Adipocyte (in vitro differentiated cells): Measurements from ENCODE around the gene MRPL52.
"Not testable (repeated sequence)": the region's sequence is repeated elsewhere in the genome, so short reads cannot be mapped to it uniquely, and the experiment has no call there.

ENCODE experiments used
- DNase-seq: peaks from one replicate; pipeline ENCODE4 v3.0.0-alpha.2; 2015; ENCODE audit warnings: low read depth
- H3K27me3 ChIP-seq: replicated peaks from 2 replicates; pipeline ENCODE4 v1.7.0; 2013; ENCODE audit warnings: mild to moderate bottlenecking, low read length, moderate library complexity; ENCODE audit not compliant: control insufficient read depth, insufficient read depth
- H3K36me3 ChIP-seq: 2 replicates; pipeline ENCODE4 v1.7.0; 2013; ENCODE audit warnings: low read length, mild to moderate bottlenecking, moderate library complexity; ENCODE audit not compliant: control insufficient read depth, insufficient read depth, severe bottlenecking
- H3K4me1 ChIP-seq: 2 replicates; pipeline ENCODE4 v1.7.0; 2013; ENCODE audit warnings: mild to moderate bottlenecking, low read length, moderate library complexity; ENCODE audit not compliant: control insufficient read depth, insufficient read depth
- H3K4me3 ChIP-seq: 2 replicates; pipeline ENCODE4 v1.7.0; 2013; ENCODE audit warnings: mild to moderate bottlenecking, low read length, moderate library complexity
- H3K9ac ChIP-seq: 2 replicates; pipeline ENCODE4 v1.7.0; 2013; ENCODE audit warnings: mild to moderate bottlenecking, low read length, moderate library complexity
- H3K9me3 ChIP-seq: 2 replicates; pipeline ENCODE4 v1.7.0; 2013; ENCODE audit warnings: mild to moderate bottlenecking, low read length, moderate library complexity; ENCODE audit not compliant: control insufficient read depth

MRPL52 gene

GRCh38 chr14:22797017-22797917, 32.4 kb upstream of the MRPL52 start:
- H3K4me1 ChIP-seq, result peaks cover 10% of the 10 kb centered on the region
- no peaks in the 10 kb centered on the region for H3K9me3 ChIP-seq
- DNase-seq, result no peak
- peaks cover 10% of the 10 kb centered on the region for H3K27me3 ChIP-seq
- H3K4me3 ChIP-seq, result no peak overlapping the region
- no peaks in the 10 kb centered on the region for H3K36me3 ChIP-seq
- H3K9ac ChIP-seq, result no peak overlapping the region

DNA sequence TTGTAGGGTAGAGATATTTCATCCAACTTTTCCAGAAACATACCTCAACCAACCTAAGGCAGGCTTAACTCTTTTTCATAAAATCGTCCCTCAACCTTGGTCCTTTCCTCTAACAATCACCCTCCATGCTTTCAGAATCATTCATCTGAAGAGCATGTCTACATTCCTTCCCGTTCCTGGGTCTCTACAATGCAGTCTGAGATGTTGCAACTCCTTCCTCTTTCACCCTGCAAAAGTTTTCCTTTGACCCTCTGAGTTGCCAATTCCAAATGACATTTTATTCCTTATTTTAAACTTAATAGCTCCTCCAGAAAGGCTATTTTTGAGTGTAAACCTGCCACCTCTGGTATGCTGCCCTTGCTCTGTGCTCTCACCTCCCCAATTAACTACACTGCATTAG, 31.2 kb upstream of the MRPL52 start:
- Histone ChIP-seq H3K36me3 (no peaks in the 10 kb centered on the region), H3K27me3 (peaks cover 10% of the 10 kb centered on the region), H3K4me1 (peaks cover 10% of the 10 kb centered on the region)

GRCh38 chr14:22800346-22800745, 29.3 kb upstream of the MRPL52 start:
- H3K4me3 ChIP-seq, result no peak overlapping the region
- DNase-seq, result no peak
- H3K9me3 ChIP-seq, result no peaks in the 10 kb centered on the region
- H3K27me3 ChIP-seq, result peaks cover 10% of the 10 kb centered on the region
- H3K9ac ChIP-seq, result no peak overlapping the region
- no peaks in the 10 kb centered on the region for H3K36me3 ChIP-seq
- H3K4me1 ChIP-seq, result peaks cover 10% of the 10 kb centered on the region

More for the DNA sequence above, 31.2 kb upstream of the MRPL52 start:
- Histone ChIP-seq H3K9me3 (no peaks in the 10 kb centered on the region), H3K9ac (no peak overlapping the region), H3K4me3 (no peak overlapping the region)
- no peak for DNase-seq

DNA sequence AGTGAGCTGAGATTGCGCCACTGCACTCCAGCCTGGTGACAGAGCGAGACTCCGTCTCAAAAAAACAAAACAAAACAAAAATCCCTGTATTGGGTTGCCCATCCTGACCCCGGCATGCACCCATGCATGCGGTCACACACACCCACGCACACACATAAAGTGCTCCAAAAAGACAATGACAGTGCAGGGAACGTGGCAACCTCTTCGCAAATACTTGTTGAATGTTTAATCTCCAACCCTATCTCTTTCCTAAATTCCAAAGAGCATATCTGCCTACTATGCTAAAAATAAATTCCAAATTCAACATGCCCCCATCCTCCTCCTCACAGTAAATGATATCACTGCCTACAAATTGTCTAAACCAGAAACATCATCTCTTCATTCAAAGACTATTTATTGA, 28.0 kb upstream of the MRPL52 start:
- Histone ChIP-seq H3K9ac (no peak overlapping the region), H3K36me3 (no peaks in the 10 kb centered on the region), H3K27me3 (peaks cover 7% of the 10 kb centered on the region), H3K9me3 (no peaks in the 10 kb centered on the region), H3K4me3 (no peak overlapping the region), H3K4me1 (peaks cover 10% of the 10 kb centered on the region)
- DNase-seq, result no peak

- H3K36me3 ChIP-seq, result no peaks in the 10 kb centered on the region
These were observed 26.6 kb upstream of the MRPL52 start for GRCh38 chr14:22802860-22803686.

GRCh38 chr14:22803687-22803974, 26.1 kb upstream of the MRPL52 start:
- DNase-seq, result no peak
- H3K36me3 ChIP-seq, result no peaks in the 10 kb centered on the region
- H3K4me1 ChIP-seq, result peaks cover 5% of the 10 kb centered on the region
- H3K27me3 ChIP-seq, result no peaks in the 10 kb centered on the region
- no peak overlapping the region for H3K4me3 ChIP-seq
- no peaks in the 10 kb centered on the region for H3K9me3 ChIP-seq
- no peak overlapping the region for H3K9ac ChIP-seq

More at GRCh38 chr14:22802860-22803686, 26.6 kb upstream of the MRPL52 start:
- Histone ChIP-seq H3K4me3 (no peak overlapping the region), H3K27me3 (no peaks in the 10 kb centered on the region), H3K4me1 (peaks cover 10% of the 10 kb centered on the region), H3K9ac (no peak overlapping the region), H3K9me3 (no peaks in the 10 kb centered on the region)
- no peak for DNase-seq

GRCh38 chr14:22805235-22805634, 24.5 kb upstream of the MRPL52 start:
- not testable (repeated sequence) for H3K4me3 ChIP-seq, H3K9me3 ChIP-seq, H3K9ac ChIP-seq, H3K36me3 ChIP-seq, H3K4me1 ChIP-seq, H3K27me3 ChIP-seq, DNase-seq

GRCh38 chr14:22807432-22808087, 22.1 kb upstream of the MRPL52 start:
- no peak for DNase-seq
- Histone ChIP-seq H3K9me3 (no peaks in the 10 kb centered on the region), H3K36me3 (no peaks in the 10 kb centered on the region), H3K4me3 (no peak overlapping the region), H3K4me1 (no peaks in the 10 kb centered on the region), H3K9ac (no peak overlapping the region), H3K27me3 (no peaks in the 10 kb centered on the region)

GRCh38 chr14:22808388-22809209, 21.1 kb upstream of the MRPL52 start:
- DNase-seq, result no peak
- Histone ChIP-seq H3K9me3 (no peaks in the 10 kb centered on the region), H3K4me1 (no peaks in the 10 kb centered on the region), H3K36me3 (no peaks in the 10 kb centered on the region), H3K27me3 (no peaks in the 10 kb centered on the region), H3K4me3 (no peak overlapping the region), H3K9ac (no peak overlapping the region)

GRCh38 chr14:22811722-22812121, 18.0 kb upstream of the MRPL52 start:
- Histone ChIP-seq H3K4me3 (no peak overlapping the region), H3K4me1 (peaks cover 7% of the 10 kb centered on the region), H3K27me3 (no peaks in the 10 kb centered on the region), H3K9me3 (no peaks in the 10 kb centered on the region), H3K9ac (no peak overlapping the region), H3K36me3 (no peaks in the 10 kb centered on the region)
- DNase-seq, result no peak
